GM19397 (cell line): ENCODE data around the gene AAK1.
"Not testable (repeated sequence)": the region's sequence is repeated elsewhere in the genome, so short reads cannot be mapped to it uniquely, and the experiment has no call there.

Experiments
- ATAC-seq: cut with Tn5 transposase; IDR thresholded peaks from one replicate; pipeline ENCODE4 v1.9.1; 2021; ENCODE audit warnings: mild to moderate bottlenecking, moderate library complexity; ENCODE audit not compliant: unreplicated experiment

AAK1 gene

DNA sequence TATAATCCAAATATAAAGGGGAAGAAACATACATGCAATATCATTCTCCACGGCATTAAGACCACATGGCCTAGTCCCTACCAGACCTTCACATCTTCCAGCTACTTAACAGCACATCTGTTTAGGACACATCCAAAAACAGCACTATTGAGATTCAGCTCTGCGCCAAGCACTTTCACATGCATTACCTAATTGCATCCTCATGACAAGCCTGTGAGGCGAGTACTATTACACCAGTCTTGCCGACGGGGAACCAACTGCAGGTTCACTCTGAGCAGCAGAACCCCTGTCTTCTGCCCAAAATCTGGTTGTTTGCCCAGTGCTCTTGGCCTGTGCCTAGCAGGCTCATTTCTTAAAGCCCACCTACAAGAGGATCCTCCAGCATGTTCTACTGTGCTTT is 66.7 kb downstream of the AAK1 start:
- no peak for ATAC-seq

DNA sequence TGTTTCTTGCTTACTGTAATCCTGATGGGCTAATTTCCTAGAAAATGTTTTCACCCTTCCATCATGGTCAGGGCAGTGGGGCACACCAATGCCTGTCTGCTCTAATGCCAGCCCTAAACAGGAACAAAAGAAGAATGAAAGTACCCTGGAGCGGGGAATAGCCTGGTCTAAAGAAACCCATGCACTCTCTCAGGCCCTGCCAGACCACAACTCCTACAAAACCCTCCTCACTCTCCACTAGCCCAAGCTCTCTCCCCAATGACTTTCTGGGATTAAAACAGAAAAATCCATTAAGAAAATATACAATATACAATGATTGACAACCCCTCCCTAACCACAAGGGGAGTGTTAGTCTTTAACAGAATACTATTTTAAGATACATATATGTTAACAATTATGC is 67.6 kb downstream of the AAK1 start:
- ATAC-seq = no peak

DNA sequence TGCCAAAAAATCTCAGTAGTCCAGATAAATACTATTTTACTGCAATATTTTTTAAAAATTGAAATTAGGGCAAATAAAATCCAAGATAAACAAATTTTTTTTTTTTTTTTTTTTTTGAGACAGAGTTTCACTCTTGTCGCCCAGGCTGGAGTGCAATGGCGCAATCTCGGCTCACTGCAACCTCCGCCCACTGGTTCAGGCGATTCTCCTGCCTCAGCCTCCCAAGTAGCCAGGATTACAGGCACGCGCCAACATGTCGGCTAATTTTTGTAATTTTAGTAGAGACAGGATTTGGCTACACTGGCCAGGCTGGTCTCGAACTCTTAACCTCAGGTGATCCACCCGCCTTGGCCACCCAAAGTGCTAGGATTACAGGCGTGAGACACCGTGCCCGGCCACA is 68.2 kb downstream of the AAK1 start:
- not testable (repeated sequence) for ATAC-seq

DNA sequence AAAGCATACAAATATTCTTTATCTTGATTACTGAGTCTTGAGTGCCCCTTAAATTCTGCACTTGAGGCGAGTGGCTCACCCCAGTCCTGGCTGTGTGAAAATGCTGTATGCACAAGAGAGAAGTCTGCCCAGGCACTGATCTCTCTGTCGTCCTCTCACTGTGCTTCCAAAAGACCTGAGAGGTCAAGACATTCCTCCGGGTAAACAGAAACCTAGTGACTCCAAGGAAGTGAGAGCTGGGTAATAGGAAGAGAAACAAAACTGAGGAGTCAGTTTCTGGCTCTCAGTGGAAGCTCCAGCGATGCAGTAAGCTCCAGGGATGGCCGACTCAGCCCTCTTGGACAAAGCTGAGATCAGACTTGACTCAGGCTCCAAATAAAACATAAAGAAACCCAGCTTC is 70.9 kb downstream of the AAK1 start:
- no peak for ATAC-seq

DNA sequence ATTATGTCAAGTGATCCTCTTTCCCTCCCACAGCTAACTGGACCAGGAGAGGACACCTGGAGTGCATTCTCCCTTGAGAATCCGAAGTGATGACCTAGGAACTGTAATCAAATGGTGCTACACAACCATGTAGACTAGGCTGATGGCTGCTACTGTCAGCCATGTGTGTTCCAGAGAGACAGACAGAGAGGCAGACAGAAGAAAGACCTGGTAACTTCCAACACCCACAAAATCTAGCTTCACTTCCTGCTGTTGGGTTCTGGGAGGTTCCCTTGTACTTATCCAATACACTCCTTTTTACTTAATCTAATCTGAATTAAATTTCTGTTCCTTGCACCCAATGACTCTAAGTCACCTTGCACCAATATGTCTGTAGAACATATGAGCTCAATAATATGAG is 72.3 kb downstream of the AAK1 start:
- ATAC-seq = no peak

DNA sequence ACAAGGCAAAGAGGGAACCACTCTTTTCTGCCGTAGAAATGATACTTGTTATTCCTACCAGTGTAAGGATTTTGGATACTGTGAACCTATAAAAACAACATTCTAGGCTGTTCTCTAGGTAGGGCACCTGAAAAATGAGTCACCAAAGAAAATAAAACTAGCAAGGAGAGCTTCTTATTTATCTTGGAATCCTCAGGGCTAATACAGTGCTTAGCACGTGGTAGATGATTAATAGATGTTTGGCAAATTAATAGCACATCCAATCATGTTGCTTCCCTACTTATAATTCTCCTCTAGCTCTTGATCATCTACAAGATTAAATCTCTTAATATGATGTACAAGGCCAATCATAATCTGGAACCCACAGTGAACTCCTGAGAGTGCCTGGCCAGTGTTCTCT is 73.1 kb downstream of the AAK1 start:
- no peak for ATAC-seq

DNA sequence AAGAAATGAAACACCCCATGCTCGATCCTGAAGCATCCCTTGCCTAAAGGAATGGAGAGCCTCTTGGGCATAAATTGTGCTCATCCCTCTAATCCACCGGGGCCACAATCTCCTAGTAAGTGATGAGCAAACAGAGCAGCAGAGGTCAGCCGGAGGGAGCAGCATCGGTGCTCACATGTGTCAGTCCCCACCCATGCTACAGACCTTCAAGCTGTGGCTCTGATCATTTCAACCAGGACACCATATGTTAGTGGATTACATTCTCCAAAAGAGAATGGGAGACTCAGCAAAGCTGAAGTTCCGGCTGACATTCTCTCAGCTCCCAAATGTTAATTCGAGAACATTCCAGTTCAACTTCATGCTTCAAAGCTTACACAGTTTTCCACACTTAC is 75.6 kb downstream of the AAK1 start:
- no peak for ATAC-seq

DNA sequence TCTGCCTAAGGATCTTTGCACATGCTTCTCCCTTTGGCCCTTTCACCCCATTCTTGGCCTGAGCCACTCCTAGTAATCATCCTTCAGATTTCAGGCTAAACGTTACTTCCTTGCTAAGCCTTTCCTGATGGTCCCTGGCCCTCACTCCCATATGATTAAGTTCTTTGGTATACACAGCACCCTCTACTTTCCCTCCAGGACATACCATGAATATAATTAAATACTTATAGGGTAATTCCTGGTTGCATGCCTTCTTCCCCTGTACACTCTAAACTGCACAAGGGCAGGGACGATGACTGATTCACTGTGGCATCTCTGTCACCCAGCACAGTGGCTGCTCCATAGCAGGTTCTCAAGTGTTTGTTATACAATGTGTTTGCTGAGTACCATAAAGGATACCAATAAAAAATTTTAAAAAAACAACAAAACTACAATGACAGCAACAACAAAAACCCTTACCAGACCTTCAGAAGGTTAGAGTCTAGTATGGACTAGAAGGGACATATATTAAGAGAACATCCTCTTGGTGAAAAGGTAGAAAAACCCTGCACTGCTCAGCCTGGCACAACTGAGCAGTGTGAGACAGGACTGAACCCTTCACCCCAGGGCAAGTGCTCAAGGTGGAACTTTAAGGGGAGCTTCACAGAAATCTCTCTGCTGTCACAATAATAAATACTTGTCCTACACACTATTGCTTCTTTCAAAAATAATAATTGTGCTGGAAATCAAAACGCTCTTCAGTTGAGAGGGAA is 76.2 kb downstream of the AAK1 start:
- no peak for ATAC-seq

DNA sequence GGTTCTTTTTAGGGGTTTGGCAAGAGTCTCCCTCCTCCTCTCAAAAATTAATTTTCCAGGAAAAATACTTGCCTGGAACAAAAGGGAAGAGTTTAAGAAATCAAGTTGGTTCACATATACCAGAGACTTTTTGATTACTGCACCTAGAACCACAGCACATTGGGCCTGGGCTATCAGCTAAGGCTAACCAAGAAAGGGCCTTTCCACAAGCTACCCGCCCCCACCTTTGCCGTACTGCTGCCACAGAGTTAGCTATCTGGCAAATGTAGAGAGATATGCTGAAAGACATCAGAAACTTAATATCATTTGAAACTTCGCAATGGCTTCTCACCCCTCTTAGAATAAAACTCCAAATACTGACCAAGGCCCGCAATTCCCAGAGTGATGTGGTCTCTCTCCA is 76.9 kb downstream of the AAK1 start:
- ATAC-seq = no peak

DNA sequence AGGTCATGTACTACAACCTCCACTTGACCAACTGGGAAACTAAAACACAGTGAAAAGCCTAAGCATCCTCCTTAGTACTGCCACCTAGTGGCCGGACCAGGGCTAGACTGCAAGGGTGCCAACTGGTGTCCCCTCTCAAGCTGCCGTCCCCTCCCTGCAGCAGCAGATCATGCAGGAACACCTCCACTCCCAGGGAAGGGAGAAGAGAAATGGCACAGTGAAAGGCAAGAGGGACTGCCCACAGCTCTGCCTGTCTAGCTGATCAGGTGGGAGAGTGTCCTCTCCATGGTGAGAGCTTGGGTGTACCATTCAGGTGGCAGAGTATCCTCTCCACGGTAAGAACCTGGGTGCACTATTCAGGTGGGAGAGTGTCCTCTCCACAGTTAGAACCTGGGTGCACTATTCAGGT is 78.1 kb downstream of the AAK1 start:
- no peak for ATAC-seq

DNA sequence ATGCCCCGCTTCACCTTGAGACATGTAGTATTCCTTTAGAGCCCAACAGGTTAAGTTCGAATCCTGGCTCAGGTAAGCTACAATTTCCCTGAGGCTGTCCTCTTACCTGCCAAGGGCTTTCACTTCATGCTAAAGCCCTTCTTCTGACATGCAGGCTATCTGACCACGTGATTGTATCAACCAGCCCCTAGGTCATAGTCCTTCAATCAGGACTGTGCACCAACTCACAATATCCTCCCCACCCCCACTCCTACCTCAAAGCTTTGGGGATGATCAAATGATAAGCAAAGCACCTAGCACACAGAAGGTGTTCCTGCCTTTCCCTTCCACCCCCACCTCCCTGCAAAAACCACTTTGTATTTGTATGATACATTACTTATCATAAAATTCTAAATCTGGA is 78.9 kb downstream of the AAK1 start:
- no peak for ATAC-seq

DNA sequence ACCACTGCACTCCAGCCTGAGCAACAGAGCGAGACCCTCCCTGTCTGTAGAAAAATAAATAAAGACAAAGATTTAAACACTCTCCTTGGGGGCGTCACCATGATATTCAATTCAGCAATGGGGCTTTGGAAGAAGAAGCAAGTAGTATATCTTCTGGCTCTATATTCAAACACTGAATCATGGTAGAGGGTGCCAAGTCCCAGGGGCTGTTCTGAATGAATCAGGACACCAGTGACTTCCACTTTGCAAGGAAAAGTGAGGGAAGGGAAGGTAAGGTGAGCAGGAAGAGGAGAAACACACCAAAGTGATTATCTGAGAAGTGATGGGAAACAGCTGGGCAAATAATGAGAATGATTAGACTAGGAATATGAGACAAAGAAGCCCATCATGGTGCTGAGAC is 80.5 kb downstream of the AAK1 start:
- no peak for ATAC-seq

DNA sequence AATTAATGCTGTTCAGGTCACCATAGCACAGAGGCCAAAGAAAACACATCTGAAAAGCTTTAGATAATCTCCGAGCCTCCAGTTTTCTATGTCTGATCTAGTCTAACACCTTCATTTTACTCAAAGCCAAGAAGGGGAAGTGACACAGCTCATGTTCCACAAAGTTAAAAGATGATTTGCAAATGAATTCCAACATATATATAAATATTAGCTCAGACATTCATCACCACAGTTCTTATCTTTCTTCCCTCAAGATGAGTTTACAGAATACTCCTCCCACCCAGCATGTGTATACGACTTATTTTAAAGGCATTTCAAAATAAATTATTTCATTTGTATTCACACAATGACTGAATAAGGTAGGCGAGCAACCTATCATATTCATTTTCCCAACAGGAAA is 82.4 kb downstream of the AAK1 start:
- no peak for ATAC-seq

DNA sequence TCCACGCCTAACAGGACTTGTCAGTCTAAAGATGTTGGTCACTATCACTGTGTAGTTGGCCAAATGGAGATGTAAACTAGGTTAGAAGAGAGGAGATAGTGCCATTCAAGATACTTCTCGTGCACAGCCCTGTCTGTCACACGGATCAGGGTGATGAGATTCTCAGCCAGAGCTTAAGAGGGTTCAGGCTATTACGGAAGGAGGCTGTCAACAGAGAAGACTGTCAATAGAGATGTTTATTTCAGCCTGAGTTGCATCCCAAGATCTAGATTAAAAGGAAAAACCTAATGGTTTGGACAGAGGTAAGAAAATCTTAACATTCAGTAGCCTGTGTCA is 83.4 kb downstream of the AAK1 start:
- no peak for ATAC-seq

DNA sequence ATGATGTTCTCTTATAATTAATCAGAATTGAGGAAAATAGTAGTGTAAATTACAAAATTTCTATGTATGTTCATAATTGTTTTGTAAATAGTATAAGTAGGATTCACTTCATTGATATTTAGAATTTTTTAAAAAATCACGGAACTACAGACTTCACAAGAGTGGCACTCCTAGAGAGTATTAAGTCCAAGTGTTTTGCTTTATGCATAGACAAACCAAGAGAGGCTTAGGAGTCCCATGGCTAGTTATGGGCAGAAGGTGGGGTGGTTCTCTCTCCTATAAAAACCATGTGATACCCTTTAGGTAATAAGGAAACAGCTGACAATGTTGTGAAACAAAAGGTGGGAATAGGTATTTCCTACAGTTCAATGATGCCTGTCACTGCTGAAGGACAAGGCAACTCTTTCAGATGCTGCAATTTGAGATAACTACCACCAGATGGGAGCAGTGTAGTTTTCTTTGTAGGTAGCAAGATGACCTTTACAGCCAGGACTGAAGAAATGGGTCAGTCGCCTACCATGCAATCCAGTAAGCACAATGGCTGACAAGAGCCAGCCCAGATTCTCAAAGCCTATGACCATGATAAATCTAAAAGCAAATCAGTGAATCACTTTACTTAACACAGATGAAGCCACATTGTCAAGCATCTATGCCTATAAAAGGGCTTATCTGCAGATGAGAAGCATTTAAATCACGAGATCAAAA is 83.9 kb downstream of the AAK1 start:
- no peak for ATAC-seq

DNA sequence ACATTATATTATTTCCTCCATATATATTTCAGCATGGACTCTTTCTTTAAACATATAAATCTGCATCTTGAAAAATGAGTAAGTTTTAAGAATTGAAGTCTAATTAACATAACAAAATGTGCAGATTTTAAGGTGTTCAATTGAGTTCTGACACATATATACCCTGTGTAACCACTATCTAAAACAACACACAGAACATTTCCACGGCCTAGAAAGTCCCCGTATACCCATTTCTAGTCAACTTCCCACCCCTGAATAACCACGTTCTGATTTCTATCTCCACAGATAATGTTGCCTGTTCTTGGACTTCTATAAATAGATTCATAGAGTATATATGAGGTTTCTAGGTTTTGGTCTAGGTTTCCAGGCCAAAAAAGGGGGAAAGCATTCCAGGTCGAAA is 87.5 kb downstream of the AAK1 start:
- ATAC-seq = no peak

DNA sequence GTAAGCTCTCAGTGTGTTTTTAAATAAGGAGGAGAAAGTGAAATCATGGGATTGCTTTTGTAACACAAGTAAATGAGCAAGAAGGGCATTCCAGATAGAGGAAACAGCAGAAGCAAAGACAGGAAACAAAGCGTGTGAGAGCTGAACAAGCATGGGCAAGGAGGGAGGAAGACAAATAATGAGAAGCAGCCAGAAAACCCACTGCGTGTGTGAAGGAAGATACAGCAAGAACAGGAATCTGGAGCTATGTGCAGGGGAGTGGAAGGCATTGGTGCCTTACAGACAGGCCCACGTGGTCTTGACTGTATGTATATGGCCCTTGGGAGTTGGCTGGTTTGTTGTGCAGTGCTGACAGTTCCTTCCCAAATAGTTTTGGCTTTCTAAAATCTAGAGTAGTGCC is 88.6 kb downstream of the AAK1 start:
- ATAC-seq = no peak

DNA sequence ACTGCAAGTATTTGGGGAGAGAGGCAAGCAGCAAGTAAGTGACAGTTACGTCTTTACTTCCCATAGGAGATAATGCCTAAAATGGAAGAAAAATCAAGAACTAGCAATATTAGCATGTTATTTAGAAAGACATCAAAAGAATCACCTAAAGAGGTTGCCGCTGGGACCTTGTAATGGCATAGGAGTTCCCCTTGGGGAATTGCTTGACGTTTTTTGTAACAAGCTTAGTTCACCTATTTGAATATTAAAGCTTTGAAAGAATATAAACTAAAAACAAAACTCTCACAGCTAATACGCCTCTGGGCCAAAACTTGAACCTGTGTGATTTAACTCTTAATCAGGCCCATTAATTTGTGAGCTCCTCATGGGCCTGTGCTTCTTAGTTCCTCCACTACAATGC is 89.0 kb downstream of the AAK1 start:
- no peak for ATAC-seq

DNA sequence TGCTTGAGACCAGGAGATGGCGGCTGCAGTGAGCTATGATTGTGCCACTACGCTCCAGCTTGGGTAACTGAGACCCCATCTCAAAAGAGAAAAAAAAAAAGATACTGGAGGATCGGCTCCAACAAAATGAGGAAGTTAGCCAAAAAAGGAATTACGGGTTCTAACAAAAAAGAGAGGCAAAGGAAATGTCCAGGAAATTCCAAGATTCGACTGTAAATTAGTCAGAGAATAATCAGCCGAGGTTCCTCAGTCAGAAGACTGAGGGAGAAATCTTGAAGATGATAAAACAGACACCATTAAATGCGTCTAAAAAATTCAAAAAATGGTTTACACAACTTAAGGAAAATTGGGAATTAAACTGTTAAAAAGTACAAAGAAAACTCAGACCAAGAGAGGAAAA is 89.5 kb downstream of the AAK1 start:
- ATAC-seq = no peak

DNA sequence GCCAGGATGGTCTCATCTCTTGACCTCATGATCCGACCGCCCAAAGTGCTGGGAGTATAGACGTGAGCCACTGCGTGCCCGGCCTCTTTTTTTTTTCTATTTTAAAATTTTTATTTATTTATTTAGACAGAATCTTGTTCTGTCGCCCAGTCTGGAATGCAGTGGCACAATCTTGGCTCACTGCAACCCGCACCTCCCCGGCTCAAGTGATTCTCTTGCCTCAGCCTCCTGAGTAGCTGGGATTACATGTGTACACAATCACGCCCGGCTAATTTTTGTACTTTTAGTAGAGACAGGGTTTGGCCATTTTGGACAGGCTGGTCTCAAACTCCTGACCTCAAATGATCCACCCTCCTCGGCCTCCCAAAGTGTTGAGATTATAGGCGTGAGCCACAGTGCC is 93.0 kb downstream of the AAK1 start:
- not testable (repeated sequence) for ATAC-seq

DNA sequence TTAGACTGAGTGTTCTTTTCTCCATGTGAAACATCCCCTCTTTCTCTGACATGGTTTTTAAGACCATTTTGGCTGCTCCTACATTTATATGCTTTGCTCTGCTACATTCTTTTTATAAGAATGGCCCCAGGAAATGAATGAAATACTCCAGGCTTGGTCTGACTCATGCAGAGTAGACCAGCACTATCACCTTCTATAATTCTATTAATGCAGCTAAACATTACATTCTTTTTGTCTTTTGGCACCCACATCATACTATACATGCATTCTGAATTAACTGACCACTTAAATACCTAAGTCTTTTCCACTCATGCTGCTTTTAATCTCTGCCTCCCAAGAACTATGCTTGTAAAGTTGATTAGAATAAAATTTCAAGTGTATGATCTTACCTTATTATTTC is 94.1 kb downstream of the AAK1 start:
- no peak for ATAC-seq

DNA sequence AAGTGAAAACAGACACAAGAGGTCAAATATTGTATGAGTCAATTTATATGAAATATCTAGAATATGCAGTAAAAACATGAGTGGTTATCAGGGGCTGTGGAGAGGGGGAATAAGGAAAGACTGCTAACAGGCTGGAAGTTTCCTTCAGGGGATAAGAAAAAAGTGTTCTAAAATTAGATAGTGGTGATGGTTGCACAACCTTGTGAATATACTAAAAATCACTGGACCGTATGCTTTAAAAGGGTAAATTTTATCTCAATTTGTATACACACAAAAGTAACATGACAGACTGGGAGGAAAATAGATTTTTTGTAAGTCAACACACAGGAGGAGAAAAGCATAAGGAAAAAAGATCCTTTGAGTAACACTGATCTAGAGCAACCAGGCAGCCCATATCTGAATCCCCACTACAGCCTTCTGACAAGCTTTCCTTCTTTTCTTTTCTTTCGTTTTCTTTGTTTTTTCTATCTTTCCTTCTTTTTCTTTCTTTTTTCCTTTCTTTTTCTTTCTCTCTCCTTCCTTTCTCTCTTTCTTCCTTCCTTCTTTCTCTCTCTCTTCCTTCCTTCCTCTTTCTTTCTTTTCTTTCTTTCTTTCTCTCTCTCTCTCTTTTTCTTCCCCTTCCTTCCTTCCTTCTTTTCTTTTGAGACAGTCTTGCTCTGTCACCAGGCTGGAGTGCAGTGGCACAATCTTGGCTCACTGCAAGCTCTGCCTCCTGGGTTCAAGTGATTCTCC is 95.4 kb downstream of the AAK1 start:
- ATAC-seq = no peak
